ENCODE measurements around the gene MINDY3. TPM values are rescaled to one million over a fixed set of nuclear protein-coding genes. Genes with fewer than 3 reads are reported as not detected.

MINDY3 gene
- total RNA-seq, 1 experiment from 2014 or later, result 11.3 TPM

GRCh38 chr10:15897287-15897686 lies 37.0 kb upstream of the MINDY3 start (continued):
- no peak for TF ChIP-seq MXD4 (CRISPR knock-in tag; IDR thresholded peaks at IDR 0.05; ENCODE audit: borderline replicate concordance)
- TF ChIP-seq ZNF121 (CRISPR knock-in tag; IDR thresholded peaks at IDR 0.05), result no peak
- TF ChIP-seq FOXJ3 (CRISPR knock-in tag; IDR thresholded peaks at IDR 0.05; ENCODE audit: borderline replicate concordance), result no peak
- TF ChIP-seq GRHL2 (CRISPR knock-in tag; IDR thresholded peaks at IDR 0.05; ENCODE audit: insufficient replicate concordance, severe bottlenecking), result no peak
- TF ChIP-seq, protein P1, sequence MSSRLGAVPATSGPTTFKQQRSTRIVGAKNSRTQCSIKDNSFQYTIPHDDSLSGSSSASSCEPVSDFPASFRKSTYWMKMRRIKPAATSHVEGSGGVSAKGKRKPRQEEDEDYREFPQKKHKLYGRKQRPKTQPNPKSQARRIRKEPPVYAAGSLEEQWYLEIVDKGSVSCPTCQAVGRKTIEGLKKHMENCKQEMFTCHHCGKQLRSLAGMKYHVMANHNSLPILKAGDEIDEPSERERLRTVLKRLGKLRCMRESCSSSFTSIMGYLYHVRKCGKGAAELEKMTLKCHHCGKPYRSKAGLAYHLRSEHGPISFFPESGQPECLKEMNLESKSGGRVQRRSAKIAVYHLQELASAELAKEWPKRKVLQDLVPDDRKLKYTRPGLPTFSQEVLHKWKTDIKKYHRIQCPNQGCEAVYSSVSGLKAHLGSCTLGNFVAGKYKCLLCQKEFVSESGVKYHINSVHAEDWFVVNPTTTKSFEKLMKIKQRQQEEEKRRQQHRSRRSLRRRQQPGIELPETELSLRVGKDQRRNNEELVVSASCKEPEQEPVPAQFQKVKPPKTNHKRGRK (CRISPR knock-in tag; IDR thresholded peaks at IDR 0.05; ENCODE audit: borderline replicate concordance), result no peak

- peaks cover 4% of the 10 kb centered on the region; the same call in 1 of the 2 replicates for H3K9me3 Mint-ChIP-seq
- no peak for DNase-seq (ENCODE audit: low spot score)
- no peaks in the 10 kb centered on the region for H3K36me3 Mint-ChIP-seq
- CTCF ChIA-PET, result interaction anchor here (0.8 kb wide), 1 partner anchor 17 kb away, joined by 3 read pairs; no protein-coding TSS in a partner anchor
- no peak for TF ChIP-seq NR2C2 (CRISPR knock-in tag; IDR thresholded peaks at IDR 0.05)
- no peak for TF ChIP-seq ELF4 (CRISPR knock-in tag; IDR thresholded peaks at IDR 0.05; ENCODE audit: low read depth)
- TF ChIP-seq ZNF219 (CRISPR knock-in tag; IDR thresholded peaks at IDR 0.05; ENCODE audit: borderline replicate concordance), result no peak
- TF ChIP-seq ZNF232 (CRISPR knock-in tag; IDR thresholded peaks at IDR 0.05), result no peak
- TF ChIP-seq JUN (CRISPR knock-in tag; IDR thresholded peaks at IDR 0.05), result no peak
- no peak for TF ChIP-seq ATF6 (CRISPR knock-in tag; IDR thresholded peaks at IDR 0.05)
- TF ChIP-seq ETV6 (CRISPR knock-in tag; IDR thresholded peaks at IDR 0.05), result no peak
- TF ChIP-seq, protein P2, sequence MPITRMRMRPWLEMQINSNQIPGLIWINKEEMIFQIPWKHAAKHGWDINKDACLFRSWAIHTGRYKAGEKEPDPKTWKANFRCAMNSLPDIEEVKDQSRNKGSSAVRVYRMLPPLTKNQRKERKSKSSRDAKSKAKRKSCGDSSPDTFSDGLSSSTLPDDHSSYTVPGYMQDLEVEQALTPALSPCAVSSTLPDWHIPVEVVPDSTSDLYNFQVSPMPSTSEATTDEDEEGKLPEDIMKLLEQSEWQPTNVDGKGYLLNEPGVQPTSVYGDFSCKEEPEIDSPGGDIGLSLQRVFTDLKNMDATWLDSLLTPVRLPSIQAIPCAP (CRISPR knock-in tag; IDR thresholded peaks at IDR 0.05), result no peak
- TF ChIP-seq ZBTB43 (CRISPR knock-in tag; IDR thresholded peaks at IDR 0.05), result no peak
- no peak for TF ChIP-seq GABPB1 (CRISPR knock-in tag; IDR thresholded peaks at IDR 0.05)
- no peak for TF ChIP-seq ZNF317 (CRISPR knock-in tag; IDR thresholded peaks at IDR 0.05; ENCODE audit: borderline replicate concordance, low read depth)
- TF ChIP-seq, protein P3, sequence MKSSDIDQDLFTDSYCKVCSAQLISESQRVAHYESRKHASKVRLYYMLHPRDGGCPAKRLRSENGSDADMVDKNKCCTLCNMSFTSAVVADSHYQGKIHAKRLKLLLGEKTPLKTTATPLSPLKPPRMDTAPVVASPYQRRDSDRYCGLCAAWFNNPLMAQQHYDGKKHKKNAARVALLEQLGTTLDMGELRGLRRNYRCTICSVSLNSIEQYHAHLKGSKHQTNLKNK (CRISPR knock-in tag; IDR thresholded peaks at IDR 0.05), result no peak
- no peak for TF ChIP-seq ZNF396 (CRISPR knock-in tag; IDR thresholded peaks at IDR 0.05; ENCODE audit: borderline replicate concordance)
- TF ChIP-seq ZNF121 (CRISPR knock-in tag; IDR thresholded peaks at IDR 0.05), result no peak
- TF ChIP-seq EMX1 (CRISPR knock-in tag; IDR thresholded peaks at IDR 0.05), result no peak
- TF ChIP-seq, protein P4, sequence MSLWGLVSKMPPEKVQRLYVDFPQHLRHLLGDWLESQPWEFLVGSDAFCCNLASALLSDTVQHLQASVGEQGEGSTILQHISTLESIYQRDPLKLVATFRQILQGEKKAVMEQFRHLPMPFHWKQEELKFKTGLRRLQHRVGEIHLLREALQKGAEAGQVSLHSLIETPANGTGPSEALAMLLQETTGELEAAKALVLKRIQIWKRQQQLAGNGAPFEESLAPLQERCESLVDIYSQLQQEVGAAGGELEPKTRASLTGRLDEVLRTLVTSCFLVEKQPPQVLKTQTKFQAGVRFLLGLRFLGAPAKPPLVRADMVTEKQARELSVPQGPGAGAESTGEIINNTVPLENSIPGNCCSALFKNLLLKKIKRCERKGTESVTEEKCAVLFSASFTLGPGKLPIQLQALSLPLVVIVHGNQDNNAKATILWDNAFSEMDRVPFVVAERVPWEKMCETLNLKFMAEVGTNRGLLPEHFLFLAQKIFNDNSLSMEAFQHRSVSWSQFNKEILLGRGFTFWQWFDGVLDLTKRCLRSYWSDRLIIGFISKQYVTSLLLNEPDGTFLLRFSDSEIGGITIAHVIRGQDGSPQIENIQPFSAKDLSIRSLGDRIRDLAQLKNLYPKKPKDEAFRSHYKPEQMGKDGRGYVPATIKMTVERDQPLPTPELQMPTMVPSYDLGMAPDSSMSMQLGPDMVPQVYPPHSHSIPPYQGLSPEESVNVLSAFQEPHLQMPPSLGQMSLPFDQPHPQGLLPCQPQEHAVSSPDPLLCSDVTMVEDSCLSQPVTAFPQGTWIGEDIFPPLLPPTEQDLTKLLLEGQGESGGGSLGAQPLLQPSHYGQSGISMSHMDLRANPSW (CRISPR knock-in tag; conservative IDR thresholded peaks at IDR 0.05; ENCODE audit: low read depth), result no peak
- TF ChIP-seq SOX15 (CRISPR knock-in tag; IDR thresholded peaks at IDR 0.05), result no peak
- no peak for TF ChIP-seq NFATC4 (CRISPR knock-in tag; IDR thresholded peaks at IDR 0.05)
- TF ChIP-seq, protein P5, sequence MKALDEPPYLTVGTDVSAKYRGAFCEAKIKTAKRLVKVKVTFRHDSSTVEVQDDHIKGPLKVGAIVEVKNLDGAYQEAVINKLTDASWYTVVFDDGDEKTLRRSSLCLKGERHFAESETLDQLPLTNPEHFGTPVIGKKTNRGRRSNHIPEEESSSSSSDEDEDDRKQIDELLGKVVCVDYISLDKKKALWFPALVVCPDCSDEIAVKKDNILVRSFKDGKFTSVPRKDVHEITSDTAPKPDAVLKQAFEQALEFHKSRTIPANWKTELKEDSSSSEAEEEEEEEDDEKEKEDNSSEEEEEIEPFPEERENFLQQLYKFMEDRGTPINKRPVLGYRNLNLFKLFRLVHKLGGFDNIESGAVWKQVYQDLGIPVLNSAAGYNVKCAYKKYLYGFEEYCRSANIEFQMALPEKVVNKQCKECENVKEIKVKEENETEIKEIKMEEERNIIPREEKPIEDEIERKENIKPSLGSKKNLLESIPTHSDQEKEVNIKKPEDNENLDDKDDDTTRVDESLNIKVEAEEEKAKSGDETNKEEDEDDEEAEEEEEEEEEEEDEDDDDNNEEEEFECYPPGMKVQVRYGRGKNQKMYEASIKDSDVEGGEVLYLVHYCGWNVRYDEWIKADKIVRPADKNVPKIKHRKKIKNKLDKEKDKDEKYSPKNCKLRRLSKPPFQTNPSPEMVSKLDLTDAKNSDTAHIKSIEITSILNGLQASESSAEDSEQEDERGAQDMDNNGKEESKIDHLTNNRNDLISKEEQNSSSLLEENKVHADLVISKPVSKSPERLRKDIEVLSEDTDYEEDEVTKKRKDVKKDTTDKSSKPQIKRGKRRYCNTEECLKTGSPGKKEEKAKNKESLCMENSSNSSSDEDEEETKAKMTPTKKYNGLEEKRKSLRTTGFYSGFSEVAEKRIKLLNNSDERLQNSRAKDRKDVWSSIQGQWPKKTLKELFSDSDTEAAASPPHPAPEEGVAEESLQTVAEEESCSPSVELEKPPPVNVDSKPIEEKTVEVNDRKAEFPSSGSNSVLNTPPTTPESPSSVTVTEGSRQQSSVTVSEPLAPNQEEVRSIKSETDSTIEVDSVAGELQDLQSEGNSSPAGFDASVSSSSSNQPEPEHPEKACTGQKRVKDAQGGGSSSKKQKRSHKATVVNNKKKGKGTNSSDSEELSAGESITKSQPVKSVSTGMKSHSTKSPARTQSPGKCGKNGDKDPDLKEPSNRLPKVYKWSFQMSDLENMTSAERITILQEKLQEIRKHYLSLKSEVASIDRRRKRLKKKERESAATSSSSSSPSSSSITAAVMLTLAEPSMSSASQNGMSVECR (CRISPR knock-in tag; IDR thresholded peaks at IDR 0.05; ENCODE audit: borderline replicate concordance), result no peak
- no peaks in the 10 kb centered on the region for H3K27me3 Mint-ChIP-seq (ENCODE audit: low read depth)
- POLR2A ChIA-PET, result no interaction called here
- H3K4me1 Mint-ChIP-seq, result peaks cover 5% of the 10 kb centered on the region
- H3K4me3 Mint-ChIP-seq, result no peak overlapping the region
- no peak overlapping the region for H3K27ac Mint-ChIP-seq
- ATAC-seq, result 0 out of 2 replicates have a peak, but pooled peaks have one; percentile 50
Measured at GRCh38 chr10:15896654-15897053, 36.3 kb upstream of the MINDY3 start.

Data from WTC11 (cell line).